Measurements from ENCODE around the gene KIF6.
"Not testable (repeated sequence)": the region's sequence is repeated elsewhere in the genome, so short reads cannot be mapped to it uniquely, and the experiment has no call there.

Gene KIF6

GRCh38 chr6:39493174-39493573 lies 232.0 kb downstream of the KIF6 start:
- DNase-seq = no peak

- no peak for DNase-seq
Measured at GRCh38 chr6:39490108-39490507, 235.1 kb downstream of the KIF6 start.

GRCh38 chr6:39488255-39488879 lies 236.8 kb downstream of the KIF6 start:
- DNase-seq = no peak

GRCh38 chr6:39484276-39484675 lies 240.9 kb downstream of the KIF6 start:
- DNase-seq = no peak

GRCh38 chr6:39479819-39480218 lies 245.4 kb downstream of the KIF6 start:
- DNase-seq = not testable (repeated sequence)

- no peak for DNase-seq
Measured at GRCh38 chr6:39476670-39477069, 248.5 kb downstream of the KIF6 start.

GRCh38 chr6:39476151-39476550 lies 249.1 kb downstream of the KIF6 start:
- DNase-seq = no peak

GRCh38 chr6:39471954-39472659 lies 253.1 kb downstream of the KIF6 start:
- no peak for DNase-seq

- DNase-seq = no peak
Measured at GRCh38 chr6:39470506-39470905, 254.7 kb downstream of the KIF6 start.

- no peak for DNase-seq
Measured at GRCh38 chr6:39468385-39468784, 256.8 kb downstream of the KIF6 start.

GRCh38 chr6:39466631-39467030 lies 258.6 kb downstream of the KIF6 start:
- no peak for DNase-seq

GRCh38 chr6:39465539-39465938 lies 259.7 kb downstream of the KIF6 start:
- DNase-seq = no peak

- no peak for DNase-seq
Measured at GRCh38 chr6:39464067-39464466, 261.1 kb downstream of the KIF6 start.

GRCh38 chr6:39453956-39454524 lies 271.2 kb downstream of the KIF6 start:
- no peak for DNase-seq

GRCh38 chr6:39453241-39453640 lies 272.0 kb downstream of the KIF6 start:
- DNase-seq = no peak

GRCh38 chr6:39452306-39453145 lies 272.7 kb downstream of the KIF6 start:
- no peak for DNase-seq

GRCh38 chr6:39451831-39452230 lies 273.4 kb downstream of the KIF6 start:
- no peak for DNase-seq

- DNase-seq = no peak
Measured at GRCh38 chr6:39449022-39449421, 276.2 kb downstream of the KIF6 start.

- no peak for DNase-seq
Measured at GRCh38 chr6:39446909-39447308, 278.3 kb downstream of the KIF6 start.

- no peak for DNase-seq
Measured at GRCh38 chr6:39445667-39446066, 279.5 kb downstream of the KIF6 start.

- DNase-seq = no peak
Measured at GRCh38 chr6:39444479-39445019, 280.7 kb downstream of the KIF6 start.

- no peak for DNase-seq
Measured at GRCh38 chr6:39441986-39442385, 283.2 kb downstream of the KIF6 start.

- DNase-seq = no peak
Measured at GRCh38 chr6:39441301-39441700, 283.9 kb downstream of the KIF6 start.
